GM12891 (cell line): ENCODE results near the gene CNIH3.

ENCODE experiments used
- POLR2A ChIP-seq: IDR thresholded peaks from 2 replicates; pipeline ENCODE4 v1.6.1; 2011; ENCODE audit warnings: low read depth, low read length, control low read depth
- POLR2AphosphoS5 ChIP-seq: IDR thresholded peaks from 2 replicates; pipeline ENCODE4 v1.6.1; 2011; ENCODE audit warnings: low read depth, low read length, control low read depth
- POU2F2 ChIP-seq: IDR thresholded peaks from 2 replicates; pipeline ENCODE4 v1.6.1; 2011; ENCODE audit warnings: low read depth, mild to moderate bottlenecking, control low read depth, low read length, moderate library complexity
- SPI1 ChIP-seq: IDR thresholded peaks from 2 replicates; pipeline ENCODE4 v1.6.1; 2011; ENCODE audit warnings: low read depth, low read length, control low read depth

- TF ChIP-seq POLR2AphosphoS5 (no peak), SPI1 (no peak), POLR2A (no peak), POU2F2 (no peak)
These were observed 68.9 kb downstream of the CNIH3 start for GRCh38 chr1:224684979-224685425.
